Loucy (cell line): ENCODE results near the gene CLTB.

Experiments
- H2AFZ ChIP-seq: fragments of 200-600 bp; sonication (generic); 2 replicates; pipeline ENCODE4 v1.6.0; 2016; ENCODE audit warnings: antibody characterized with exemption, mild to moderate bottlenecking, low read length, moderate library complexity
- H3F3A ChIP-seq: fragments of 200-600 bp; 2 replicates; pipeline ENCODE4 v1.6.0; 2016; ENCODE audit warnings: antibody characterized with exemption, low read depth, mild to moderate bottlenecking
- H3K27me3 ChIP-seq: fragments of 200-600 bp; sonication (generic); 2 replicates; pipeline ENCODE4 v1.6.1; 2014; ENCODE audit warnings: low read length, mild to moderate bottlenecking; ENCODE audit not compliant: insufficient read depth, poor library complexity, severe bottlenecking
- H3K36me3 ChIP-seq: fragments of 200-600 bp; sonication (generic); 2 replicates; pipeline ENCODE4 v1.6.1; 2016; ENCODE audit warnings: low read length; ENCODE audit not compliant: insufficient read depth
- H3K4me1 ChIP-seq: fragments of 200-600 bp; sonication (generic); 2 replicates; pipeline ENCODE4 v1.5.1; 2014; ENCODE audit warnings: low read length, mild to moderate bottlenecking; ENCODE audit not compliant: insufficient read depth, poor library complexity, severe bottlenecking
- H3K4me2 ChIP-seq: fragments of 200-600 bp; sonication (generic); 2 replicates; pipeline ENCODE4 v1.6.0; 2014; ENCODE audit warnings: antibody characterized with exemption, low read length, low read depth, mild to moderate bottlenecking; ENCODE audit not compliant: poor library complexity, severe bottlenecking
- H3K4me3 ChIP-seq: fragments of 200-600 bp; sonication (generic); 2 replicates; pipeline ENCODE4 v1.5.1; 2014; ENCODE audit warnings: low read length, mild to moderate bottlenecking, mixed read lengths; ENCODE audit not compliant: poor library complexity, severe bottlenecking
- H3K79me2 ChIP-seq: fragments of 200-600 bp; sonication (generic); 2 replicates; pipeline ENCODE4 v1.6.1; 2014; ENCODE audit warnings: low read length; ENCODE audit not compliant: insufficient read depth
- H3K9ac ChIP-seq: fragments of 200-600 bp; sonication (generic); 2 replicates; pipeline ENCODE4 v1.6.0; 2014; ENCODE audit warnings: mild to moderate bottlenecking, low read depth, low read length, moderate library complexity; ENCODE audit not compliant: poor library complexity, severe bottlenecking
- H3K9me2 ChIP-seq: fragments of 200-600 bp; sonication (generic); replicated peaks from 2 replicates; pipeline ENCODE4 v1.6.1; 2016; ENCODE audit warnings: low read depth, low read length, mixed read lengths
- H3K9me3 ChIP-seq: fragments of 200-600 bp; sonication (generic); 2 replicates; pipeline ENCODE4 v1.6.1; 2014; ENCODE audit warnings: mild to moderate bottlenecking, antibody characterized with exemption, low read length, low read depth; ENCODE audit not compliant: insufficient read depth
- H4K20me1 ChIP-seq: fragments of 200-600 bp; sonication (generic); 2 replicates; pipeline ENCODE4 v1.6.0; 2014; ENCODE audit warnings: antibody characterized with exemption, low read length, mild to moderate bottlenecking; ENCODE audit not compliant: insufficient read depth, poor library complexity, severe bottlenecking
- EZH2phosphoT487 ChIP-seq: fragments of 200-600 bp; IDR thresholded peaks from 2 replicates; pipeline ENCODE4 v1.6.1; 2018; ENCODE audit warnings: antibody characterized with exemption, mild to moderate bottlenecking, moderate library complexity, borderline replicate concordance
- TF ChIP-seq, protein P1 (sequence below): fragments of 200-600 bp; sonication (generic); conservative IDR thresholded peaks from 2 replicates; pipeline ENCODE4 v1.5.1; 2014; ENCODE audit warnings: mild to moderate bottlenecking, antibody characterized with exemption, low read length

CLTB gene

DNA sequence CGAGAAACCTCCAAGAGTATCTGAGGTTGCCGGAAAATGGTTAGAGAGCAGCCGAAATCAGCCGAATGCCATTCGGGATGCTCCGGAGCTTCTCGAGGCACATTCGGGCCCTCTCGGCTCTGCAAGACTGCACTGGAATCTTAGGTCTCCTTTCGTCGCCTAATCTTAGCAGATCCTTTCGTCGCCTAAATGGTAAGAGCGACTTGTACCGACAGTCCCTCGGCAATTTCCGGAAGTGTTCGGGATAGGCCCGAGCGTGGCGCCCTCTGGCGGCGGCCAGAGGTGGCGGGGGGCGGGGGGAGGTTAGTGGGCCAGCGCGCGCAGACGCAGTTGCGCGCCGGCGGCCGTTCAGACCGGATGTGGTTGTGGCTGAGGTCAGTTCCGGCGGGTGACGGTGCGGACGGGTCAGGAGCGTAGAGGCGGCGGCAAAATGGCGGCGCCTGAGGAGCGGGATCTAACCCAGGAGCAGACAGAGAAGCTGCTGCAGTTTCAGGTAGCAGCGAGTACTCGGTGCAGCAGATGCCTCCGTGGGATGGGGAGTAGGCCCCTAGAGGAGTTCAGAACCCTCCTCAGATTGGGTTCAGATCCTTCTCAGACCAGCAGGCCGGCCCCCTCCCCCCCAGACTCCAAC, 31.8 kb upstream of the CLTB start, which contains the start of gene FAF2:
Gene FAF2, plus strand, starts transcription at position 408 of the 631 bp plus-strand sequence. Its CDS starts 23 bp downstream, at position 431.
- no peaks in the 10 kb centered on the region for H4K20me1 ChIP-seq
- peak within 1 kb of the TSS; percentile 87 for H2AFZ ChIP-seq
- H3K4me1 ChIP-seq, result peaks cover 16% of the 10 kb centered on the region
- no peaks in the 10 kb centered on the region for H3K36me3 ChIP-seq
- peak within 1 kb of the TSS; percentile 76 for H3K4me2 ChIP-seq
- H3K9ac ChIP-seq, result peak within 1 kb of the TSS; percentile 95
- H3K27me3 ChIP-seq, result no peaks in the 10 kb centered on the region
- H3K9me2 ChIP-seq, result no peaks in the 10 kb centered on the region
- no peaks in the 10 kb centered on the region for H3K9me3 ChIP-seq
- peaks cover 47% of the 10 kb centered on the region for H3K79me2 ChIP-seq
- H3K4me3 ChIP-seq, result peak within 1 kb of the TSS; percentile 95
- no peaks in the 10 kb centered on the region for H3F3A ChIP-seq
- no peak for TF ChIP-seq EZH2phosphoT487
- TF ChIP-seq, protein P1, sequence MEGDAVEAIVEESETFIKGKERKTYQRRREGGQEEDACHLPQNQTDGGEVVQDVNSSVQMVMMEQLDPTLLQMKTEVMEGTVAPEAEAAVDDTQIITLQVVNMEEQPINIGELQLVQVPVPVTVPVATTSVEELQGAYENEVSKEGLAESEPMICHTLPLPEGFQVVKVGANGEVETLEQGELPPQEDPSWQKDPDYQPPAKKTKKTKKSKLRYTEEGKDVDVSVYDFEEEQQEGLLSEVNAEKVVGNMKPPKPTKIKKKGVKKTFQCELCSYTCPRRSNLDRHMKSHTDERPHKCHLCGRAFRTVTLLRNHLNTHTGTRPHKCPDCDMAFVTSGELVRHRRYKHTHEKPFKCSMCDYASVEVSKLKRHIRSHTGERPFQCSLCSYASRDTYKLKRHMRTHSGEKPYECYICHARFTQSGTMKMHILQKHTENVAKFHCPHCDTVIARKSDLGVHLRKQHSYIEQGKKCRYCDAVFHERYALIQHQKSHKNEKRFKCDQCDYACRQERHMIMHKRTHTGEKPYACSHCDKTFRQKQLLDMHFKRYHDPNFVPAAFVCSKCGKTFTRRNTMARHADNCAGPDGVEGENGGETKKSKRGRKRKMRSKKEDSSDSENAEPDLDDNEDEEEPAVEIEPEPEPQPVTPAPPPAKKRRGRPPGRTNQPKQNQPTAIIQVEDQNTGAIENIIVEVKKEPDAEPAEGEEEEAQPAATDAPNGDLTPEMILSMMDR, result peak; percentile 67

DNA sequence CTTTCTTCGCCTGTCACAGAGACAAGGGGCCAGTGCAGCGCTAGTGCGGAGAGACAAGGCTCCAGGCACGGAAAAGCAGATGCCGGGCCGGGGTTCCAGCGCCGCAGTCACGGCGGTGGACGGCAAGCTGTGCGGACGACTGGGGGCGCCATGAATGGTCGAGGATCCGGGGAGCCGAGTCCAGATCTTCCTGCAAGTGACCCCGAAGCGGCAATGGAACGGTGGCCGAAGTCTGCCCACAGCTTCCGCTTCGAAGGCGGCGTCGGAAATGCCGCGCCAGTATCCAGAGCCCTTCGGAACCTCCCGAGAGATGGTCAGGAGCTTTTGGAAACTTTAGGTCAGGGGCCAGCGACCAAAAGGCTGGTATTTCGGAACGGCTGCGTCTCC, 31.2 kb upstream of the CLTB start:
- Histone ChIP-seq H4K20me1 (no peaks in the 10 kb centered on the region), H3K36me3 (no peaks in the 10 kb centered on the region)

DNA sequence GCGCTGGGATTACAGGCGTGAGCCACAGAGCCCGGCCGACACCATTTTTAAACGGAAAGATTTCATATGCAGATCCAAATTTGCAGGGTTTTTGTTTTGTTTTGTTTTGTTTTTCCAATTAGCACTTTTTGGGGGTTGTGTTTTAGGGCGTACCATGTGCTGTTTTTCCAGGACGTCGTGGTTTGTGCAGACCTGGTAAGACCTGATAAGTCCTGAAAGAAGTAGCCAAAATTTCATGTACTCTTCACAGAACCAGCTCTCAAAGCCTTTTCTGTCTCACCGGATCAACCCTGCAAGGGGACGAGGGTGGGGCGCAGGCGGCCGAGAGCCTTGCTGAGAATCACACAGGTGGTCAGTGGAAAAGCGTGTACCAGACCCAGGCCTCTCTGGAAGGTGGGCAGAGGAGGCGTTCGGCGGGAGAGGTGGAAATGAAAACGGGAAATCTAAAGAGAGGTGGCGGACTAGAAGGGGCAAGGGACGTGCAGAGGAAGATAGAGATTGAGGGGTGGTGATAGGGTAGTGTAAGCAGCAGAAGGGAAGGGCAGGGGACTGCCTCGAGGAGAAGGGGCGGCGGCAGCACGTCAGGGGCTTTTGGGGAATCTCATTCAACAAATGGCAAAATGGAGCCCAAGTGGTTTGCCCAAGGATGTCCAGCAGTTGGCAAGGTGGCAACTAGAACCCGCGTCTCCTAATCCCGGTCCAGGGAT, 30.7 kb upstream of the CLTB start:
- Histone ChIP-seq H4K20me1 (no peaks in the 10 kb centered on the region), H3K4me2 (peak overlapping the region; percentile 76), H3K9ac (peak overlapping the region; percentile 95), H3K27me3 (no peaks in the 10 kb centered on the region), H2AFZ (peak overlapping the region; percentile 87), H3K4me1 (peaks cover 11% of the 10 kb centered on the region), H3K79me2 (peaks cover 37% of the 10 kb centered on the region), H3K9me2 (no peaks in the 10 kb centered on the region), H3K4me3 (peak overlapping the region; percentile 86), H3K9me3 (no peaks in the 10 kb centered on the region), H3K36me3 (no peaks in the 10 kb centered on the region), H3F3A (no peaks in the 10 kb centered on the region)
- no peak for TF ChIP-seq EZH2phosphoT487
- TF ChIP-seq, protein P1, result no peak

More for the DNA sequence above, 31.2 kb upstream of the CLTB start:
- H3K79me2 ChIP-seq, result peaks cover 42% of the 10 kb centered on the region
- H3F3A ChIP-seq, result no peaks in the 10 kb centered on the region
- H3K27me3 ChIP-seq, result no peaks in the 10 kb centered on the region
- peaks cover 14% of the 10 kb centered on the region for H3K4me1 ChIP-seq
- H3K9me2 ChIP-seq, result no peaks in the 10 kb centered on the region
- peak overlapping the region; percentile 87 for H2AFZ ChIP-seq
- peak overlapping the region; percentile 86 for H3K4me3 ChIP-seq
- TF ChIP-seq, protein P1, result no peak
- H3K9me3 ChIP-seq, result no peaks in the 10 kb centered on the region
- H3K4me2 ChIP-seq, result peak overlapping the region; percentile 76
- H3K9ac ChIP-seq, result peak overlapping the region; percentile 95
